Measurements from ENCODE around the gene OGFOD1.
"Not testable (repeated sequence)": the region's sequence is repeated elsewhere in the genome, so short reads cannot be mapped to it uniquely, and the experiment has no call there.

The OGFOD1 gene

DNA sequence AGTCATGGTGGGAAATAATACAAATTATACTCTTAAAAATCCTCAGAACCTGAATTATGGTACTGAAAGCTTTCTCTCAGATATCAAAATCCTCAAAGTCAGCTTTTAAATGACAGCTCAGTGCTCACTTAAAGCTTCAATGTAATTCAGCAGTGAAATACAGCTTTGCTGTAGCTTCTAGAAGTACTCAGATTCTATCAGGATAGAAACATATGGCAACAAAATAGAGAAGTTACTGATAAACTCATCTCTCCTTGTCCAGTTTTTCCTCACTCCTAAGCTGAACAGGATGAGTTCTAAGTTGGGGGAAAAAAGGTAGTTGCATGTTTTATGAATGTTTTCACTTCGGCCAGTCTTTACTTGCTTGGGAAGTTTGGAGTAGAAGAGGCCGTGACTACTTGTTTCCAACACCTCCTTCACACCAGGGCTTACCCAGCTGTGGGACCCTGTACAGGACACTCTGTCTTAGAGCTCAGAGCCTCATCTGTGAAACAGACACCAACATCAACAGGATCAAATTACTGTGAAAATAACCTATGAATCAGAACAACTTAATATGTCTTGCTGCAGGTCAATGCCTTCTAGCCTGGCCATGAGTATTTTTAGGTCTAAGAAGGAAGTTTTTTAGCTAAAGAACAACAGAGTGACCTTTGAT lies 30.2 kb downstream of the OGFOD1 start:
- no peak overlapping the region for H3K27ac ChIP-seq (ENCODE audit: low read depth, low read length)
- H3K4me1 ChIP-seq (ENCODE audit: insufficient read depth, low read length) = no peaks in the 10 kb centered on the region
- 93% methylated on average over 2 of the region's 2 CpGs for WGBS
- H3K9ac ChIP-seq (ENCODE audit: low read depth, low read length) = no peak overlapping the region
- H3K36me3 ChIP-seq (ENCODE audit: insufficient read depth, low read length) = peaks cover 45% of the 10 kb centered on the region
- H3K4me3 ChIP-seq (ENCODE audit: low read length) = no peak overlapping the region
- H3K27me3 ChIP-seq (ENCODE audit: insufficient read depth, low read length) = no peaks in the 10 kb centered on the region
- H3K9me3 ChIP-seq (ENCODE audit: insufficient read depth, low read depth, low read length) = no peaks in the 10 kb centered on the region

DNA sequence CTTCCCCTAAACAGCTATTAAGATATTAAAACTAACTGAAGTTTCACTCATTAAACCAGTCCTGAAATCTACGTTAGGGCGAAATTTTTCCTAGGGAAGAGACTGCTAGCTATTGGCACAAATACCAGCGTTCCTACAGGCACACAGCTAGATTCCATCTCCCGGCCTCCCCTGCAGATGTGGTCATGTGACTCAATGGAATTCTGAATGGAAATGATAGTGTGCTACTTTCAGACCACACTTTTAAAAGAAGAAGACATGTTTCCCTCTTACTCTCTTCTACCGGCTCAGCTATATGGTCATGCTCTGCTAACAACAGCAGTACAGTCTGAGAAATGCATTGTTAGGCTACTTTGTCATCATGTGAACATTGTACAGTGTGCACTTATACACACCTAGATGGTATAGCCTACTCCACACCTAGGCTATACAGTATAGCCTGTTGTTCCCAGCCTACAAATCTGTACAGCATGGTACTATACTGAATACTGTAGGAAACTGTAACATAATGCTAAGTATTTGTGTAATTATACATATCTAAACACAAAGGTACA lies 31.4 kb downstream of the OGFOD1 start:
- Histone ChIP-seq H3K36me3 (ENCODE audit: insufficient read depth, low read length) (peaks cover 34% of the 10 kb centered on the region), H3K27me3 (ENCODE audit: insufficient read depth, low read length) (no peaks in the 10 kb centered on the region), H3K9ac (ENCODE audit: low read depth, low read length) (no peak overlapping the region), H3K4me1 (ENCODE audit: insufficient read depth, low read length) (no peaks in the 10 kb centered on the region), H3K4me3 (ENCODE audit: low read length) (no peak overlapping the region), H3K27ac (ENCODE audit: low read depth, low read length) (no peak overlapping the region), H3K9me3 (ENCODE audit: insufficient read depth, low read depth, low read length) (no peaks in the 10 kb centered on the region)
- WGBS = 87% methylated on average over 5 of the region's 5 CpGs

DNA sequence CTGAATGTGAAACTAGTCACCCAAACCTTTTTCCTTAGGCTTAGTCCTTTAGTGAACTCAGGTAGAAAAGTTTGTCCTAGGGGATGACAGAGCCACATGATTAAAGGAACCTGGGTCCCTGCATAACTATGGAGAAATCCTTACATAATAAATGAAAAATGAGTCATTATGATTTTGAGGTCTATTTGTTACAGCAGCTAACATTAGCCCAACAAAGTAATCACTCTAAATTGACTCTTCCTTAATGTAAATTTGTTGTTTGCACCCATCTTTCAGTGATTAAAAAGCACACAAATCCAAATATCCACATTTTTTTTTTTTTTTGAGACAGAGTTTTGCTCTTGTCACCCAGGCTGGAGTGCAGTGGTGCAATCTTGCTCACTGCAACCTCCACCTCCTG lies 32.0 kb downstream of the OGFOD1 start:
- no peaks in the 10 kb centered on the region for H3K4me1 ChIP-seq (ENCODE audit: insufficient read depth, low read length)
- peaks cover 28% of the 10 kb centered on the region for H3K36me3 ChIP-seq (ENCODE audit: insufficient read depth, low read length)
- no peaks in the 10 kb centered on the region for H3K9me3 ChIP-seq (ENCODE audit: insufficient read depth, low read depth, low read length)
- no peak overlapping the region for H3K4me3 ChIP-seq (ENCODE audit: low read length)
- no peak overlapping the region for H3K9ac ChIP-seq (ENCODE audit: low read depth, low read length)
- H3K27me3 ChIP-seq (ENCODE audit: insufficient read depth, low read length) = no peaks in the 10 kb centered on the region
- H3K27ac ChIP-seq (ENCODE audit: low read depth, low read length) = no peak overlapping the region

DNA sequence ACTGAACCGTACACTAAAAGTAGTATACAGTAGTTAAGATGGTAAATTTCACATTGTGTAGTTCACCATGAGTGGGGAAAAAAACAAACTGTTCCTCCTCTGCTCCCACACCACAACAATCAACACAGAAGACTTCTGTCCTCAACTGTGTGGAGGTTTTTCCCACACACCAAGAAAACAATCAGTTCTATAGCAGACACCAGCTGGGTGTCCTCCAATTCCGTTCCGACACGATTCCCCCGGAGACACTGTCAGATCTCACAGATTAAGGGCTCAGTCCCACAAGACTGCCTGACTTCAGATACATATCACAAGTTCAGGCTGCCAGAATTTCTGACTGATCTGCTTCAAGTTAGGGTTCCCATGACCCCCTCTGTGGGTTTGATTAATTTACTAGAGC lies 36.7 kb downstream of the OGFOD1 start:
- H3K4me3 ChIP-seq (ENCODE audit: low read length) = no peak overlapping the region
- no peaks in the 10 kb centered on the region for H3K9me3 ChIP-seq (ENCODE audit: insufficient read depth, low read depth, low read length)
- H3K36me3 ChIP-seq (ENCODE audit: insufficient read depth, low read length) = peaks cover 16% of the 10 kb centered on the region
- no peak overlapping the region for H3K9ac ChIP-seq (ENCODE audit: low read depth, low read length)
- H3K4me1 ChIP-seq (ENCODE audit: insufficient read depth, low read length) = no peaks in the 10 kb centered on the region
- WGBS = 84% methylated on average over 5 of the region's 5 CpGs
- H3K27ac ChIP-seq (ENCODE audit: low read depth, low read length) = no peak overlapping the region
- no peaks in the 10 kb centered on the region for H3K27me3 ChIP-seq (ENCODE audit: insufficient read depth, low read length)

DNA sequence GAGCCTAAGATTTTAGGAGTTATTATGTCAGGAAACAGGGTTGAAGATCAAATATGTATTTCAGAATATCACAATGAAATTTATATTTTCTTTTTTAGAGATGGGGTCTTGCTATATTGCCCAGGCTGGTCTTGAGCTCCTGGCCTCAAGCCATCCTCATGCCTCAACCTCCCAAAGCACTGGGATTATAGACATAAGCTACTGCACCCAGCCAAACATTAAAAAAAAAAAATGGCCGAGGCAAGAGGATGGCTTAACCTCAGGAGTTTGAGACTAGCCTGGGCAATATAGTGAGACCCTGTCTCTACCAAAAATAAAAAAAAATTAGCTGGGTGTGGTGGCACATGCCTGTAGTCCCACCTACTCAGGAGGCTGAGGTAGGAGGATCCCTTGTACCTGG lies 37.5 kb downstream of the OGFOD1 start:
- not testable (repeated sequence) for H3K9ac ChIP-seq (ENCODE audit: low read depth, low read length); H3K4me1 ChIP-seq (ENCODE audit: insufficient read depth, low read length); H3K27ac ChIP-seq (ENCODE audit: low read depth, low read length); H3K9me3 ChIP-seq (ENCODE audit: insufficient read depth, low read depth, low read length); H3K27me3 ChIP-seq (ENCODE audit: insufficient read depth, low read length); H3K4me3 ChIP-seq (ENCODE audit: low read length)
- peaks cover 12% of the 10 kb centered on the region for H3K36me3 ChIP-seq (ENCODE audit: insufficient read depth, low read length)
- WGBS = 100% methylated on average over 1 of the region's 1 CpG

DNA sequence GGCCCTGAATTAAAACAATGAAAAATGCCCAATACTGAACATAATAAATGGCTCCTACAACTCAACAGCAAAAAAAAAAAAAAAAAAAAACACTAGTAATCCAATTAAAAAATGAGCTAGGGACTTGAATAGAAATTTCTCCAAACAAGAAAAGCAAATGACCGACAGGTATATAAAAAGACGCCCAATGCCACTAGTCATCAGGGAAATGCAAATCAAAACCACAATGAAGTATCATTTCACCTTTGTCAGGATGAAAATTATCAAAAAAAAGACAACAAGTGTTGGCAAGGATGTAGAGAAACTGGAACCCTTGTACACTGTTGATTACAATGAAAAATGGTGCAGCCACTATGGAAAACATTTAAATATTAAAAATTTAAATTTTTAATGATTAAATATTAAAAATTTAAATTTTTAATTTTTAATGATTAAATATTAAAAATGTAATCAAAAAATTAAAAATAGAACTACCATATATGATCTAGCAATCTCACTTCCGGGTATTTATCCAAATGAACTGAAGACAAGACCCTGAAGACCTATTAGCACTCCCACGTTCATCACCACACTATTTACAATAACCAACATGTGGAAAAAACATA lies 40.4 kb downstream of the OGFOD1 start:
- H3K27me3 ChIP-seq (ENCODE audit: insufficient read depth, low read length) = no peaks in the 10 kb centered on the region
- H3K9me3 ChIP-seq (ENCODE audit: insufficient read depth, low read depth, low read length) = no peaks in the 10 kb centered on the region
- H3K9ac ChIP-seq (ENCODE audit: low read depth, low read length) = no peak overlapping the region
- H3K4me3 ChIP-seq (ENCODE audit: low read length) = no peak overlapping the region
- no peak overlapping the region for H3K27ac ChIP-seq (ENCODE audit: low read depth, low read length)
- peaks cover 5% of the 10 kb centered on the region for H3K36me3 ChIP-seq (ENCODE audit: insufficient read depth, low read length)
- WGBS = 92% methylated on average over 4 of the region's 4 CpGs
- H3K4me1 ChIP-seq (ENCODE audit: insufficient read depth, low read length) = no peaks in the 10 kb centered on the region

DNA sequence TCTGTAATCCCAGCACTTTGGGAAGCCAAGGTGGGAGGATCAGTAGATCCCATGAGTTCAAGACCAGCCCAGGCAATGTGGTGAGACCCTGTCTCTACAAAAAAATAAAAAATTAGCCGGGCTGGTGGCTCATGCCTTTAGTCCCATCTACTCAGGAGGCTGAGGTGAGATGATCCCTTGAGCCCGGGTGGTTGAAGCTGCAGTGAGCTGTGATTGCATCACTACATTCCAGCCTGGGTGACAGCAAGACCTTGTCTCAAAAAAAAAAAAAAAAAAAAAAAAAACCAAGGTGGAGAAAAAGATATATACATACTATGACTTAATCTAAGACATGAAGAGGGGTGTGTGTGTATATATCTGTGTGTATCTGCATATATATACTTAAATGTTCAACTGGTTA lies 41.8 kb downstream of the OGFOD1 start:
- no peak overlapping the region for H3K27ac ChIP-seq (ENCODE audit: low read depth, low read length)
- no peak overlapping the region for H3K9ac ChIP-seq (ENCODE audit: low read depth, low read length)
- 85% methylated on average over 2 of the region's 2 CpGs for WGBS

DNA sequence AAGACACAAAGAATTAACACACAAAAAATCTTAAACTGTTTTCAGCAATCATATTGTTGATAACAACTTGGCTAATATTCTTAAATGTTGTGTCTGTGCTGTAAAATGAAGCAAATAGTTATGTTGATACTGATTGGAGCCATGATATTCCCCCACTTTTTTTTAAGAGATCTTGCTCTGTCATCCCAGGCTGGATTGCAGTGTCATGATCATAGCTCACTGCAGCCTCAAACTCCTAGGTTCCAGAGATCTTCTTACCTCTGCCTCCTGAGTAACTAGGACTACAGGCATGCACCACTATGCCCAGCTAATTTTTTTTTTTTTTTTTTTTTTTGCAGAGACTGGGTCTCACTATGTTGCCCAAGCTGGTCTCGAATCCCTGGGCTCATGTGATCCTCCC lies 42.5 kb downstream of the OGFOD1 start:
- Histone ChIP-seq H3K9ac (ENCODE audit: low read depth, low read length) (no peak overlapping the region), H3K4me1 (ENCODE audit: insufficient read depth, low read length) (no peaks in the 10 kb centered on the region), H3K36me3 (ENCODE audit: insufficient read depth, low read length) (peaks cover 26% of the 10 kb centered on the region), H3K4me3 (ENCODE audit: low read length) (no peak overlapping the region), H3K9me3 (ENCODE audit: insufficient read depth, low read depth, low read length) (no peaks in the 10 kb centered on the region), H3K27ac (ENCODE audit: low read depth, low read length) (no peak overlapping the region), H3K27me3 (ENCODE audit: insufficient read depth, low read length) (no peaks in the 10 kb centered on the region)
- 100% methylated on average over 1 of the region's 1 CpG for WGBS

More for the DNA sequence above, 41.8 kb downstream of the OGFOD1 start:
- no peak overlapping the region for H3K4me3 ChIP-seq (ENCODE audit: low read length)
- no peaks in the 10 kb centered on the region for H3K4me1 ChIP-seq (ENCODE audit: insufficient read depth, low read length)
- no peaks in the 10 kb centered on the region for H3K9me3 ChIP-seq (ENCODE audit: insufficient read depth, low read depth, low read length)
- no peaks in the 10 kb centered on the region for H3K27me3 ChIP-seq (ENCODE audit: insufficient read depth, low read length)
- H3K36me3 ChIP-seq (ENCODE audit: insufficient read depth, low read length) = peaks cover 19% of the 10 kb centered on the region

DNA sequence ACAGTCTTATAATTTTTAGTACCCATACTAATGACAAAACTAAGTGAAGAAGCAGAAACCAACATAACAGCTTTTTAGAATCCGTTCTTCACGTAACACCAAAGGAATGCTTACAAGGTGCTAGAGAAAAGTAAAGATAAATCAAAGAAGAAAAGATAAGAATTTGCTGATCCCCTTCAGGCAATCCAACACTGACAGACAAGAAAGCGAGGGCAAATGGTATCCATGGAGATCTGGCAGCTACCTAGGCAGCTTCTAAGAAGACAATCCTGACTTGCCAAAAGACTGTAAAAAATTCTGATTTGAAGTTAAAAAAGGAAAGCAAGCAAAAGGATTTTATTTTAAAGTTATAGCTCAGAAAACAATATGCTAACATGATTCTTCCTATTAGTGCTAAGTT lies 53.8 kb downstream of the OGFOD1 start:
- 91% methylated on average over 3 of the region's 3 CpGs for WGBS
- no peak overlapping the region for H3K9ac ChIP-seq (ENCODE audit: low read depth, low read length)
- H3K27ac ChIP-seq (ENCODE audit: low read depth, low read length) = no peak overlapping the region
- H3K4me1 ChIP-seq (ENCODE audit: insufficient read depth, low read length) = no peaks in the 10 kb centered on the region
- no peaks in the 10 kb centered on the region for H3K9me3 ChIP-seq (ENCODE audit: insufficient read depth, low read depth, low read length)
- H3K4me3 ChIP-seq (ENCODE audit: low read length) = no peak overlapping the region
- peaks cover 63% of the 10 kb centered on the region for H3K36me3 ChIP-seq (ENCODE audit: insufficient read depth, low read length)
- no peaks in the 10 kb centered on the region for H3K27me3 ChIP-seq (ENCODE audit: insufficient read depth, low read length)

DNA sequence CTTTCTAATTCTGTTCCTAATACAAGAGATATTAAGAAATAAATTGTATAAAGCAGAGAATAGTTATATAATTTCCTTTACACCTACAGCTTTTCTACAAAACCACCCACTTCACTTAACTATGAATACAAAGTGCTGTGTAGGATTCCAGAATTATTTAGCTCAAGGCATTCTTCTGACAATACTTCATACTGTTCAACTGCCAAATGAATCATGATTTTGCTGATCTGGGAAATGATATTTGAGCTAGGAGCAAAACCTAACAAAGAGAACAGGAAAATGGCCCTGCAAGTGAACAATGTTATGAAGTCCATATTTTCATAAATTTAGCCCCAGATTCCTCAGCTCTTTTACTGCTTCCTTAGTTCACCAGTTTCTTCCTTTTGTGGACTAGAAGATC lies 55.6 kb downstream of the OGFOD1 start:
- Histone ChIP-seq H3K4me1 (ENCODE audit: insufficient read depth, low read length) (no peaks in the 10 kb centered on the region), H3K9me3 (ENCODE audit: insufficient read depth, low read depth, low read length) (no peaks in the 10 kb centered on the region), H3K27ac (ENCODE audit: low read depth, low read length) (no peak overlapping the region), H3K36me3 (ENCODE audit: insufficient read depth, low read length) (peaks cover 55% of the 10 kb centered on the region), H3K9ac (ENCODE audit: low read depth, low read length) (no peak overlapping the region), H3K4me3 (ENCODE audit: low read length) (no peak overlapping the region), H3K27me3 (ENCODE audit: insufficient read depth, low read length) (no peaks in the 10 kb centered on the region)

DNA sequence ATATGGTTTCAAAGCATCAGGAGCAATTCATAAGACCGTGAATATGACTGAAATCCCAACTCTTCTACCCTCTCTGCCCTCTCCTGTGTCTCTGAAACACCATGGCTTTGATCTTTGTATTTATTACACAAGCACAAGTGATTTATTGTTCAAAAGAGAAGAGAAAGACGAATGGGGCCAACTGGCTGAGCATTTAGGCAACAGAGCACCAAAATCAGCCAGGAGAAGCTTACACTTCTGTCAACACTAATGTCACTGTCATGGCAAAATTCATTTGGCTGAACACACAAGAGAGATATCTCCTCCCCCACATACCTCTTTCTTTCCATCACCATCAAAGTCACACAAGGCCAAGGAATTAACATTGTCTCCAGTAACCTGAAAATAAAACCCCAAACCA lies 59.2 kb downstream of the OGFOD1 start:
- H3K9ac ChIP-seq (ENCODE audit: low read depth, low read length) = no peak overlapping the region
- 87% methylated on average over 2 of the region's 2 CpGs for WGBS
- no peak overlapping the region for H3K27ac ChIP-seq (ENCODE audit: low read depth, low read length)
- no peaks in the 10 kb centered on the region for H3K27me3 ChIP-seq (ENCODE audit: insufficient read depth, low read length)
- H3K36me3 ChIP-seq (ENCODE audit: insufficient read depth, low read length) = peaks cover 44% of the 10 kb centered on the region
- H3K4me3 ChIP-seq (ENCODE audit: low read length) = no peak overlapping the region
- no peaks in the 10 kb centered on the region for H3K4me1 ChIP-seq (ENCODE audit: insufficient read depth, low read length)
- 0 out of 2 replicates have a peak, but pooled peaks cover 3% of the 10 kb centered on the region for H3K9me3 ChIP-seq (ENCODE audit: insufficient read depth, low read depth, low read length)
